GM23248 (cell line): Measurements from ENCODE around the gene RASA2. TPM values are rescaled to one million over a fixed set of nuclear protein-coding genes. Genes with fewer than 3 reads are reported as not detected.

Source experiments
- DNase-seq: peaks from one replicate; pipeline ENCODE4 v3.0.0-alpha.2; 2015
- H2AFZ ChIP-seq: fragments of 200-600 bp; sonication (generic); 2 replicates; pipeline ENCODE4 v1.6.1; 2016; ENCODE audit warnings: antibody characterized with exemption
- H3F3A ChIP-seq: fragments of 200-600 bp; sonication (generic); 2 replicates; pipeline ENCODE4 v1.6.1; 2016; ENCODE audit warnings: mild to moderate bottlenecking, antibody characterized with exemption, mixed run types; ENCODE audit not compliant: insufficient read depth
- H3K27ac ChIP-seq: fragments of 200-600 bp; sonication (generic); 2 replicates; pipeline ENCODE4 v1.5.1; 2016; ENCODE audit warnings: mild to moderate bottlenecking
- H3K27me3 ChIP-seq: fragments of 200-600 bp; sonication (generic); replicated peaks from 2 replicates; pipeline ENCODE4 v1.6.1; 2016; ENCODE audit warnings: mild to moderate bottlenecking; ENCODE audit not compliant: insufficient read depth
- H3K36me3 ChIP-seq: fragments of 200-600 bp; sonication (generic); 2 replicates; pipeline ENCODE4 v1.6.1; 2016; ENCODE audit warnings: low read depth, mild to moderate bottlenecking
- H3K4me1 ChIP-seq: fragments of 200-600 bp; sonication (generic); 2 replicates; pipeline ENCODE4 v1.6.1; 2016; ENCODE audit warnings: mild to moderate bottlenecking; ENCODE audit not compliant: insufficient read depth
- H3K4me2 ChIP-seq: fragments of 200-600 bp; sonication (generic); one replicate; pipeline ENCODE4 v1.6.1; 2016; ENCODE audit warnings: mild to moderate bottlenecking; ENCODE audit not compliant: unreplicated experiment
- H3K4me3 ChIP-seq: fragments of 200-600 bp; sonication (generic); 2 replicates; pipeline ENCODE4 v1.5.1; 2016; ENCODE audit warnings: mild to moderate bottlenecking
- H3K79me2 ChIP-seq: fragments of 200-600 bp; sonication (generic); 2 replicates; pipeline ENCODE4 v1.6.1; 2016; ENCODE audit warnings: mild to moderate bottlenecking; ENCODE audit not compliant: insufficient read depth
- H3K9ac ChIP-seq: fragments of 200-600 bp; sonication (generic); 2 replicates; pipeline ENCODE4 v1.6.1; 2016; ENCODE audit warnings: mild to moderate bottlenecking
- H3K9me2 ChIP-seq: fragments of 200-600 bp; sonication (generic); 2 replicates; pipeline ENCODE4 v1.6.1; 2016; ENCODE audit warnings: mixed run types, mild to moderate bottlenecking, moderate library complexity; ENCODE audit not compliant: insufficient read depth
- H3K9me3 ChIP-seq: fragments of 200-600 bp; sonication (generic); one replicate; pipeline ENCODE4 v1.6.1; 2017; ENCODE audit warnings: low read depth
- H4K20me1 ChIP-seq: fragments of 200-600 bp; sonication (generic); 2 replicates; pipeline ENCODE4 v1.6.0; 2016; ENCODE audit not compliant: insufficient read depth
- EZH2 ChIP-seq: fragments of 200-600 bp; sonication (generic); IDR thresholded peaks from 2 replicates; pipeline ENCODE4 v1.6.1; 2018; ENCODE audit warnings: antibody characterized with exemption, mild to moderate bottlenecking; ENCODE audit not compliant: insufficient read depth, poor library complexity, severe bottlenecking
- EZH2phosphoT487 ChIP-seq: fragments of 200-600 bp; sonication (generic); IDR thresholded peaks from 2 replicates; pipeline ENCODE4 v1.6.1; 2018; ENCODE audit warnings: antibody characterized with exemption, moderate library complexity, mild to moderate bottlenecking, low read depth; ENCODE audit not compliant: insufficient read depth
- WGBS, 2 experiments: methylation state at CpG; one replicate each; pipeline ENCODE4 v1.1.6; 2015 to 2017; ENCODE audit warnings: low lambda C conversion rate in 2 of 2, low coverage in 1 of 2; ENCODE audit errors: missing lambda C conversion rate in 2 of 2; 5-methylcytosine and 5-hydroxymethylcytosine counted together
- in situ Hi-C: fragments of 300-500 bp; cut with MboI; formaldehyde crosslinking; loops from 2 replicates; pipeline ENCODE4 v1.15.0; 2020
- polyA plus RNA-seq: library from polyadenylated mRNA; unstranded; fragments of >200 nt; fragmentation: Nextera tagmentation; extraction: Ambion mirVana; gene quantifications from 2 replicates; pipeline ENCODE4 v1.2.1, GENCODE V29; 2016
- total RNA-seq: library from RNA; depleted of rRNA; stranded (reverse); fragments of >200 nt; shearing (Covaris generic); gene quantifications from 2 replicates; pipeline ENCODE4 v1.2.3, GENCODE V29; 2014

Gene RASA2
- total and polyA plus RNA-seq, 2 experiments from 2014 or later, result 16.9 to 18.8 TPM

GRCh38 chr3:141564241-141564640, 77.4 kb downstream of the RASA2 start:
- Histone ChIP-seq H3K4me2 (no peak overlapping the region), H3K27me3 (no peaks in the 10 kb centered on the region), H4K20me1 (no peaks in the 10 kb centered on the region), H2AFZ (no peak overlapping the region), H3K79me2 (peaks cover 10% of the 10 kb centered on the region), H3K36me3 (peaks cover 7% of the 10 kb centered on the region), H3K4me1 (peaks cover 6% of the 10 kb centered on the region), H3K9me2 (no peaks in the 10 kb centered on the region), H3F3A (peaks cover 15% of the 10 kb centered on the region), H3K27ac (no peak overlapping the region), H3K4me3 (no peak overlapping the region), H3K9ac (no peak overlapping the region), H3K9me3 (no peaks in the 10 kb centered on the region)
- no peak for TF ChIP-seq EZH2phosphoT487
- TF ChIP-seq EZH2, result no peak
- 95 to 100% methylated on average over 1 of the region's 1 CpG for WGBS, 2 experiments
- in situ Hi-C loops, result loop anchor here (25.0 kb wide), 2 partner anchors 102 to 252 kb away; no protein-coding TSS in a partner anchor
- DNase-seq, result no peak

DNA sequence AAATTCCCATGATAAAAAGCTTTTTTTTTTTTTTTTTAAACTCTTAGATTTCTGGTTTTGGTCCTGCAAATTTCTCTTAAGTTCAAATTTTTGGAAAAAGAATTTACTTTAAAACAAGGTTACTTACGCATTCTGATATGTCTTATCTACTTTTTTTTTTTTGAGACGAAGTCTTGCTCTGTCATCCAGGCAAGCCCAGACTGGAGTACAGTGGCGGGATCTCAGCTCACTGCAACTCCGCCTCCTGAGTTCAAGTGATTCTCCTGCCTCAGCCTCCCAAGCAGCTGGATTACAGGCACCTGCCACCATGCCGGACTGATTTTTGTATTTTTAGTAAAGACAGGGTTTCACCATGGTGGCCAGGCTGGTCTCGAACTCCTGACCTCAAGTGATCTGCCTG, 83.2 kb downstream of the RASA2 start:
- no peak for DNase-seq
- H3K27me3 ChIP-seq, result no peaks in the 10 kb centered on the region
- H4K20me1 ChIP-seq, result no peaks in the 10 kb centered on the region
- no peaks in the 10 kb centered on the region for H3K4me1 ChIP-seq
- H3K9me2 ChIP-seq, result no peaks in the 10 kb centered on the region
- H3K9me3 ChIP-seq, result no peaks in the 10 kb centered on the region
- H2AFZ ChIP-seq, result no peak overlapping the region
- TF ChIP-seq EZH2phosphoT487, result no peak
- no peak for TF ChIP-seq EZH2
- no peak overlapping the region for H3K9ac ChIP-seq
- peaks cover 43% of the 10 kb centered on the region for H3K36me3 ChIP-seq
- WGBS, 2 experiments, result 96 to 98% methylated on average over 6 of the region's 6 CpGs
- no peak overlapping the region for H3K4me2 ChIP-seq
- peaks cover 12% of the 10 kb centered on the region; the same call in 1 of the 2 replicates for H3F3A ChIP-seq
- H3K79me2 ChIP-seq, result peaks cover 16% of the 10 kb centered on the region
- H3K27ac ChIP-seq, result no peak overlapping the region
- in situ Hi-C loops, result loop anchor here (25.0 kb wide), 2 partner anchors 108 to 258 kb away; no protein-coding TSS in a partner anchor
- no peak overlapping the region for H3K4me3 ChIP-seq

GRCh38 chr3:141575879-141576743, 89.3 kb downstream of the RASA2 start:
- no peaks in the 10 kb centered on the region for H3K9me2 ChIP-seq
- TF ChIP-seq EZH2phosphoT487 (no peak), EZH2 (no peak)
- peaks cover 12% of the 10 kb centered on the region for H3K79me2 ChIP-seq
- in situ Hi-C loops, result no loop called here
- H3F3A ChIP-seq, result peaks cover 27% of the 10 kb centered on the region; the same call in 1 of the 2 replicates
- H3K9ac ChIP-seq, result peak overlapping the region; percentile 16; the same call in 1 of the 2 replicates
- H3K4me1 ChIP-seq, result peaks cover 9% of the 10 kb centered on the region
- no peaks in the 10 kb centered on the region for H3K27me3 ChIP-seq
- H3K36me3 ChIP-seq, result peaks cover 73% of the 10 kb centered on the region
- 78 to 84% methylated on average over 13 of the region's 13 CpGs for WGBS, 2 experiments
- H3K9me3 ChIP-seq, result no peaks in the 10 kb centered on the region
- H3K4me3 ChIP-seq, result no peak overlapping the region
- no peak overlapping the region for H3K27ac ChIP-seq
- H3K4me2 ChIP-seq, result no peak overlapping the region
- DNase-seq, result peak; percentile 44
- no peaks in the 10 kb centered on the region for H4K20me1 ChIP-seq
- H2AFZ ChIP-seq, result no peak overlapping the region

GRCh38 chr3:141576744-141577052, 89.9 kb downstream of the RASA2 start:
- H3K79me2 ChIP-seq, result peaks cover 12% of the 10 kb centered on the region
- TF ChIP-seq EZH2phosphoT487 (no peak), EZH2 (no peak)
- H3F3A ChIP-seq, result peaks cover 27% of the 10 kb centered on the region; the same call in 1 of the 2 replicates
- no peaks in the 10 kb centered on the region for H3K9me2 ChIP-seq
- H3K36me3 ChIP-seq, result peaks cover 73% of the 10 kb centered on the region
- WGBS, 2 experiments, result 100% methylated on average over 1 of the region's 1 CpG
- H2AFZ ChIP-seq, result no peak overlapping the region
- in situ Hi-C loops, result no loop called here
- no peaks in the 10 kb centered on the region for H4K20me1 ChIP-seq
- no peak overlapping the region for H3K9ac ChIP-seq
- H3K27me3 ChIP-seq, result no peaks in the 10 kb centered on the region
- no peak overlapping the region for H3K27ac ChIP-seq
- no peak overlapping the region for H3K4me2 ChIP-seq
- DNase-seq, result no peak
- H3K9me3 ChIP-seq, result no peaks in the 10 kb centered on the region
- peaks cover 9% of the 10 kb centered on the region for H3K4me1 ChIP-seq
- no peak overlapping the region for H3K4me3 ChIP-seq
